Mesendoderm (in vitro differentiated cells): Measurements from ENCODE around the gene RIOK3.

Source experiments
- DNase-seq: peaks from one replicate; pipeline ENCODE4 v3.0.0; 2013
- H2AK5ac ChIP-seq: 2 replicates; pipeline ENCODE4 v1.6.1; 2013; ENCODE audit warnings: low read length, inconsistent platforms
- H2BK120ac ChIP-seq: 2 replicates; pipeline ENCODE4 v1.6.1; 2013; ENCODE audit warnings: low read depth, mild to moderate bottlenecking, low read length, moderate library complexity, mixed read lengths
- H2BK15ac ChIP-seq: replicated peaks from 2 replicates; pipeline ENCODE4 v1.6.1; 2013; ENCODE audit warnings: low read depth, mild to moderate bottlenecking, moderate library complexity
- H2BK5ac ChIP-seq: 2 replicates; pipeline ENCODE4 v1.6.1; 2013; ENCODE audit warnings: low read length, inconsistent platforms
- H3K18ac ChIP-seq: 2 replicates; pipeline ENCODE4 v1.6.1; 2013; ENCODE audit warnings: mild to moderate bottlenecking, low read length, mixed read lengths
- H3K23ac ChIP-seq: one replicate; pipeline ENCODE4 v1.6.1; 2013; ENCODE audit warnings: low read length
- H3K27ac ChIP-seq: 2 replicates; pipeline ENCODE4 v1.5.1; 2013; ENCODE audit warnings: low read depth, mild to moderate bottlenecking, inconsistent platforms, low read length, moderate library complexity
- H3K27me3 ChIP-seq: 2 replicates; pipeline ENCODE4 v1.6.1; 2013; ENCODE audit warnings: low read length, control low read depth, mild to moderate bottlenecking, inconsistent platforms; ENCODE audit not compliant: insufficient read depth, poor library complexity
- H3K36me3 ChIP-seq: 2 replicates; pipeline ENCODE4 v1.6.1; 2013; ENCODE audit warnings: low read length, inconsistent platforms; ENCODE audit not compliant: control insufficient read depth, insufficient read depth
- H3K4ac ChIP-seq: one replicate; pipeline ENCODE4 v1.6.1; 2013; ENCODE audit warnings: low read depth, mild to moderate bottlenecking, low read length, moderate library complexity
- H3K4me1 ChIP-seq: 2 replicates; pipeline ENCODE4 v1.6.1; 2013; ENCODE audit warnings: low read depth, low read length, inconsistent platforms; ENCODE audit not compliant: control insufficient read depth
- H3K4me2 ChIP-seq: 2 replicates; pipeline ENCODE4 v1.6.1; 2013; ENCODE audit warnings: low read length
- H3K4me3 ChIP-seq: 2 replicates; pipeline ENCODE4 v1.5.1; 2013; ENCODE audit warnings: mild to moderate bottlenecking, low read length
- H3K56ac ChIP-seq: one replicate; pipeline ENCODE4 v1.6.1; 2013; ENCODE audit warnings: low read length
- H3K79me1 ChIP-seq: 2 replicates; pipeline ENCODE4 v1.6.1; 2013; ENCODE audit warnings: low read length, inconsistent platforms
- H3K79me2 ChIP-seq: 2 replicates; pipeline ENCODE4 v1.6.1; 2013; ENCODE audit warnings: mild to moderate bottlenecking, low read length; ENCODE audit not compliant: control insufficient read depth, insufficient read depth
- H3K9ac ChIP-seq: 2 replicates; pipeline ENCODE4 v1.6.1; 2013; ENCODE audit warnings: low read length, inconsistent platforms
- H4K5ac ChIP-seq: one replicate; pipeline ENCODE4 v1.6.1; 2013; ENCODE audit warnings: low read length
- H4K8ac ChIP-seq: one replicate; pipeline ENCODE4 v1.6.1; 2013; ENCODE audit warnings: low read depth, mild to moderate bottlenecking, control low read depth, low read length, moderate library complexity
- WGBS: extraction: QIAGEN DNeasy Blood & Tissue Kit; methylation state at CpG from one replicate; pipeline ENCODE4 v1.1.7; 2013; ENCODE audit warnings: low lambda C conversion rate, missing lambda C conversion rate; ENCODE audit not compliant: insufficient coverage; ENCODE audit errors: extremely low coverage; 5-methylcytosine and 5-hydroxymethylcytosine counted together

Gene RIOK3

GRCh38 chr18:23521271-23521670 is 68.2 kb downstream of the RIOK3 start:
- no peak overlapping the region for H2BK120ac ChIP-seq
- H3K36me3 ChIP-seq, result peaks cover 13% of the 10 kb centered on the region

GRCh38 chr18:23521907-23522306 is 68.8 kb downstream of the RIOK3 start:
- WGBS, result no CpG with 5 or more reads among the region's 7 CpGs
- no peak overlapping the region for H3K18ac ChIP-seq
- no peaks in the 10 kb centered on the region for H3K79me1 ChIP-seq
- H3K4me1 ChIP-seq, result no peaks in the 10 kb centered on the region
- no peak overlapping the region for H3K27ac ChIP-seq
- H3K9ac ChIP-seq, result no peak overlapping the region
- H2AK5ac ChIP-seq, result no peak overlapping the region
- no peak overlapping the region for H4K8ac ChIP-seq
- H3K36me3 ChIP-seq, result peaks cover 13% of the 10 kb centered on the region
- H4K5ac ChIP-seq, result no peak overlapping the region
- no peak for DNase-seq
- H2BK15ac ChIP-seq, result no peak overlapping the region
- no peaks in the 10 kb centered on the region for H3K79me2 ChIP-seq
- no peak overlapping the region for H2BK120ac ChIP-seq
- H2BK5ac ChIP-seq, result no peak overlapping the region
- H3K27me3 ChIP-seq, result no peaks in the 10 kb centered on the region
- H3K4ac ChIP-seq, result no peak overlapping the region
- H3K23ac ChIP-seq, result no peak overlapping the region
- H3K4me3 ChIP-seq, result no peak overlapping the region
- no peak overlapping the region for H3K56ac ChIP-seq
- H3K4me2 ChIP-seq, result no peak overlapping the region

More at GRCh38 chr18:23521271-23521670, 68.2 kb downstream of the RIOK3 start:
- no peaks in the 10 kb centered on the region for H3K79me2 ChIP-seq
- no peak overlapping the region for H3K18ac ChIP-seq
- H4K8ac ChIP-seq, result no peak overlapping the region
- H3K27me3 ChIP-seq, result no peaks in the 10 kb centered on the region
- H3K4ac ChIP-seq, result no peak overlapping the region
- no peak overlapping the region for H3K9ac ChIP-seq
- H2BK15ac ChIP-seq, result no peak overlapping the region
- no peak overlapping the region for H3K4me3 ChIP-seq
- H3K27ac ChIP-seq, result no peak overlapping the region
- no peak overlapping the region for H3K23ac ChIP-seq
- no CpG with 5 or more reads among the region's 7 CpGs for WGBS
- H3K56ac ChIP-seq, result no peak overlapping the region
- H3K4me1 ChIP-seq, result no peaks in the 10 kb centered on the region
- H2BK5ac ChIP-seq, result no peak overlapping the region
- H2AK5ac ChIP-seq, result no peak overlapping the region
- H3K79me1 ChIP-seq, result no peaks in the 10 kb centered on the region
- H3K4me2 ChIP-seq, result no peak overlapping the region
- DNase-seq, result peak; percentile 20
- H4K5ac ChIP-seq, result no peak overlapping the region

- H4K8ac ChIP-seq, result no peak overlapping the region
- no peaks in the 10 kb centered on the region for H3K79me2 ChIP-seq
- H3K27me3 ChIP-seq, result no peaks in the 10 kb centered on the region
- H3K23ac ChIP-seq, result no peak overlapping the region
- H3K27ac ChIP-seq, result no peak overlapping the region
- H3K9ac ChIP-seq, result no peak overlapping the region
- no peak overlapping the region for H2BK5ac ChIP-seq
- no peak overlapping the region for H2BK15ac ChIP-seq
- no peak overlapping the region for H4K5ac ChIP-seq
- no peak overlapping the region for H3K4ac ChIP-seq
- H3K79me1 ChIP-seq, result no peaks in the 10 kb centered on the region
- peaks cover 15% of the 10 kb centered on the region for H3K36me3 ChIP-seq
- no peak overlapping the region for H3K4me3 ChIP-seq
- H2BK120ac ChIP-seq, result no peak overlapping the region
- no peak overlapping the region for H3K18ac ChIP-seq
- no CpG with 5 or more reads among the region's 12 CpGs for WGBS
- H2AK5ac ChIP-seq, result no peak overlapping the region
- no peak for DNase-seq
- H3K4me1 ChIP-seq, result no peaks in the 10 kb centered on the region
- H3K56ac ChIP-seq, result no peak overlapping the region
- H3K4me2 ChIP-seq, result no peak overlapping the region
Observed at GRCh38 chr18:23523429-23524212, 70.5 kb downstream of the RIOK3 start.

- no peak overlapping the region for H3K23ac ChIP-seq
- no peak overlapping the region for H3K56ac ChIP-seq
- H3K4me3 ChIP-seq, result no peak overlapping the region
- H3K79me2 ChIP-seq, result no peaks in the 10 kb centered on the region
- no peak overlapping the region for H3K4me2 ChIP-seq
- no peak overlapping the region for H3K4ac ChIP-seq
- no peak overlapping the region for H3K27ac ChIP-seq
- no peak overlapping the region for H2AK5ac ChIP-seq
- H2BK15ac ChIP-seq, result no peak overlapping the region
- no peak for DNase-seq
- H3K36me3 ChIP-seq, result peaks cover 15% of the 10 kb centered on the region
- no peak overlapping the region for H3K9ac ChIP-seq
- no peak overlapping the region for H3K18ac ChIP-seq
- H3K4me1 ChIP-seq, result no peaks in the 10 kb centered on the region
- H2BK5ac ChIP-seq, result no peak overlapping the region
- no peak overlapping the region for H4K5ac ChIP-seq
- no CpG with 5 or more reads among the region's 14 CpGs for WGBS
- no peaks in the 10 kb centered on the region for H3K27me3 ChIP-seq
- H2BK120ac ChIP-seq, result no peak overlapping the region
- no peaks in the 10 kb centered on the region for H3K79me1 ChIP-seq
- H4K8ac ChIP-seq, result no peak overlapping the region
Observed at GRCh38 chr18:23524213-23524707, 71.2 kb downstream of the RIOK3 start.

- H3K4ac ChIP-seq, result no peak overlapping the region
- no peak overlapping the region for H3K4me3 ChIP-seq
- H3K27me3 ChIP-seq, result no peaks in the 10 kb centered on the region
- no CpG with 5 or more reads among the region's 5 CpGs for WGBS
- no peak overlapping the region for H3K9ac ChIP-seq
- no peak overlapping the region for H4K8ac ChIP-seq
- no peak overlapping the region for H3K23ac ChIP-seq
- no peaks in the 10 kb centered on the region for H3K4me1 ChIP-seq
- H4K5ac ChIP-seq, result no peak overlapping the region
- no peaks in the 10 kb centered on the region for H3K79me1 ChIP-seq
- no peak overlapping the region for H2AK5ac ChIP-seq
- H2BK15ac ChIP-seq, result no peak overlapping the region
- DNase-seq, result no peak
- H3K56ac ChIP-seq, result no peak overlapping the region
- H3K18ac ChIP-seq, result no peak overlapping the region
- no peak overlapping the region for H2BK5ac ChIP-seq
- no peak overlapping the region for H2BK120ac ChIP-seq
- H3K4me2 ChIP-seq, result no peak overlapping the region
- no peaks in the 10 kb centered on the region for H3K79me2 ChIP-seq
- no peak overlapping the region for H3K27ac ChIP-seq
- peaks cover 14% of the 10 kb centered on the region for H3K36me3 ChIP-seq
Observed at GRCh38 chr18:23526501-23527063, 73.5 kb downstream of the RIOK3 start.
